Amygdala (tissue), 56 donors: Measurements from ENCODE around the gene MACROD2.
"Not testable (repeated sequence)": the region's sequence is repeated elsewhere in the genome, so short reads cannot be mapped to it uniquely, and the experiment has no call there.

ENCODE experiments used
- DNase-seq, 56 donors: peaks; one replicate each; lab custom pipeline; 2025; lab: John Stamatoyannopoulos, UW

The MACROD2 gene

DNA sequence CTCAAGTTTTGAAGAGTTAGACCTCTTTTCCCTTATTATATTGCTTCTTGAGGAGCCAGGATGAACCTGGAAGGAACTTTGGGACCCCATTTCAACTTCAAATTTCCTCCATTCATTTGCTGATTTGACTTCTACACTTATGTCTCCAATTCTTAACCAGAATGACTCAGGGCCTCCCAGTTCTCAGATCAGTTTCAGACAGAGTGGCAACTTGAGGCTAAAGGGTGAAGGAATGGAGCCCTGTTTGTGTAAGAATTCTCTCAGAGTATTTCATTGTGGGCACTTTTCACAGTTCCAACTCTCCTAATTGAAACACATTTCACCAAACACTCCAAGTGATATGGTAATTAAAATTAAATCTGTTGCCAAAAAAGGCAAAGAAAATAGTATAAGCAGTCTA is 451.1 kb downstream of the MACROD2 start:
- no peak for DNase-seq

DNA sequence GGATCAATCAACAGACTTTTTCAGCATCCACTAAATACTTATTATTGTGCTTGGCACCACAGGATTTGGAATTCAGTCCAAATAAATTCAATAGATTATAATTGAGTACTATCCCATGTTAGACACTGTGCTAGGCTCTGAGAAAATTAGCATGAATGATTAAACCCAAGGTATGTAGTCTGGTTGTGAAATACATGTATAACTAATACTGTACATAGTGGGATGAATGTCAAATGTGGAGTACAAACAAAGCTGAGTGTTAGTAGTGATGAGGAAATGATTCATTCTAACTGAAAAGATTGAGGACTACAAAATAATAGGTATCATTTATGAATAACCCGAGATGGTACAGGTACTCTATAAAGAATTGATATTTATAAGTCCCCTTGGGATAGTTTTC is 454.0 kb downstream of the MACROD2 start:
- no peak for DNase-seq

DNA sequence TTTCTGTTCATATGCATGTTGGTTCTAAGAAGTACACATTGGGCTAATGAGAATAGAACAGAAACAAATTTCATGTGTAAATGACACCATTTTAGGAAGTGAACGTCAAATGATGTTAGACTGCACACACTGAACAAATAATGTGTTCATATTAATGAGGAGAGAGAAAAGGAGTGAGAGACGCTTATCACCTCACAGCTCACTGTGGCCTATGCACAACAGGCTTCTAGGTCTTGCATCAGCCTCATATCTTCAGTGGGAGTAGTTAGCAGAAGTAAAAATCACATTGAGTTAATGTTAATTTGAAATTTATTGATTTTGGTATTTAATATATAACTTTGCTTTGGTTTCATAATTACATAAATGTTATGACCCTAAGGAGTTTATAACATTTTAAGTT is 454.9 kb downstream of the MACROD2 start:
- no peak for DNase-seq

DNA sequence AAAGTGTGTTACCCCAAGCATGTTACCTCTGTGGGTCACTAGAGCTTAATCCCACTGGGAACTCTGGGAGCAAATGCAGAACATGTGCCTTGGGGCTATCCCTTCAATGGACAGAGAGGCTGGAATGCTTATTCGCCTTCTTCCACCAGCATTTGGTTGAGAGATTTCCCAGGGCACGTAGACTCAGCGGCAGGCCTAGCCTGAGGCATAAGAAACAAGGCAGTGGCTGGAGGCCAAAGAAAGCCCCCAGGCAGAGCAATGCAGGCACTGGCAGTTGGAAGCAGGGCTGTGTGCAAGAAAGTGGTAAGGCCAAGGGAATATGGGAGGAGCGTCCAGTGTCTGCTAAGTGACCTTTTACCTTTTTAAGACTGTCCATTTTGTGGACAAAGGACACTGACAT is 456.1 kb downstream of the MACROD2 start:
- no peak for DNase-seq

DNA sequence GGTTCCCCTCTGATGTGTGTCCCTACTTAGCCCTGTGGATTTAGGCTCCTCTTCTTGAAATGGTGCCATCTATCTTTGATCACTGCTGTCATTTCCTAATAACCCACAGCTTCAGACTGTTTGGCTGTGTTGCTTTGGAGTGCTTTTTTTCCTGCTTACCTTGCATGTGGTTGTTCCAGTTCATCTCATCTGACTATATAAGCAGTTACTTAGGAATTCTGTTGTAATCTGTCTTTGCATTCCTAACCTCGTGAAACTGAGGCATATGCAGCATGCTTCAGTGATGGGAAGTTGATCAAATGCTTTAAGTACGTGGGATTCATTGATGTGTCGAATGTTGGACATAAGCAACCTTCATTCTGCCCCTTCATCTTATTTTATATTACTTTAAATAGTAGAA is 457.9 kb downstream of the MACROD2 start:
- DNase-seq, result no peak

DNA sequence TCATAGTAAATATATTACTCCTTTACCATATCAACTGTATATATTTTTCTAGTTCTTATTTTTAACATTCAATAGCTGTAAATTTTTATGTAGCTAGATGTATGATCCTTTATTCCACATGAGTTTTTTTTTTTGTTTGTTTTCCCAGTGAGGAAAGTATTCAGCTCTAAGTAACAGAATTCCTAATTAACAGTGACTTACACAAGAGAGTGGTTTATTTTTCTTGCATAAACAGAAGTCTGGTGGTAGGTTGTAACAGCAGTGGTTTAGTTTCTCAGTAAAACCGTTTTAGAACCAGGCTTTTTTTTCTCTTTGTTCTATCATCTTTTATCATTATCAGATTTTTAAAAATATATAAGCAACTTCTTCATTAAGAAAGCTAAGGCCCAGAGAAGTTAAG is 459.0 kb downstream of the MACROD2 start:
- no peak for DNase-seq

DNA sequence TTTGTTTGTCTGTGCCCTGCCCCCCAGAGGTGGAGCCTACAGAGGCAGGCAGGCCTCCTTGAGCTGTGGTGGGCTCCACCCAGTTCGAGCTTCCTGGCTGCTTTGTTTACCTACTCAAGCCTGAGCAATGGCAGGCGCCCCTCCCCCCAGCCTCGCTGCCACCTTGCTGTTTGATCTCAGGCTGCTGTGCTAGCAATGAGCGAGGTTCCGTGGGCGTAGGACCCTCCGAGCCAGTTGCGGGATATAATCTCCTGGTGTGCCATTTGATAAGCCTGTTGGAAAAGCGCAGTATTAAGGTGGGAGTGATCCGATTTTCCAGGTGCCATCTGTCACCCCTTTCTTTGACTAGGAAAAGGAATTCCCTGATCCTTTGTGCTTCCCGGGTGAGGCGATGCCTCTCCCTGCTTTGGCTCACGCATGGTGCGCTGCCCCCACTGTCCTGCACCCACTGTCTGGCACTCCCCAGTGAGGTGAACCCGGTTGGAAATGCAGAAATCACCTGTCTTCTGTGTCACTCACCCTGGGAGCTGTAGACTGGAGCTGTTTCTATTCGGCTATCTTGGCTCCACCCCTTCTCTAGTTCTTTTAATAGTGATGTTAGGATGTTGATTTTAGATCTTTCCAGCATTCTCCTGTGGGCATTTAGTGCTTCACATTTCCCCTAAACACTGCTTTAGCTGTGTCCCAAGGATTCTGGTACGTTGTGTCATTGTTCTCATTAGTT is 471.9 kb downstream of the MACROD2 start:
- DNase-seq, result not testable (repeated sequence)

DNA sequence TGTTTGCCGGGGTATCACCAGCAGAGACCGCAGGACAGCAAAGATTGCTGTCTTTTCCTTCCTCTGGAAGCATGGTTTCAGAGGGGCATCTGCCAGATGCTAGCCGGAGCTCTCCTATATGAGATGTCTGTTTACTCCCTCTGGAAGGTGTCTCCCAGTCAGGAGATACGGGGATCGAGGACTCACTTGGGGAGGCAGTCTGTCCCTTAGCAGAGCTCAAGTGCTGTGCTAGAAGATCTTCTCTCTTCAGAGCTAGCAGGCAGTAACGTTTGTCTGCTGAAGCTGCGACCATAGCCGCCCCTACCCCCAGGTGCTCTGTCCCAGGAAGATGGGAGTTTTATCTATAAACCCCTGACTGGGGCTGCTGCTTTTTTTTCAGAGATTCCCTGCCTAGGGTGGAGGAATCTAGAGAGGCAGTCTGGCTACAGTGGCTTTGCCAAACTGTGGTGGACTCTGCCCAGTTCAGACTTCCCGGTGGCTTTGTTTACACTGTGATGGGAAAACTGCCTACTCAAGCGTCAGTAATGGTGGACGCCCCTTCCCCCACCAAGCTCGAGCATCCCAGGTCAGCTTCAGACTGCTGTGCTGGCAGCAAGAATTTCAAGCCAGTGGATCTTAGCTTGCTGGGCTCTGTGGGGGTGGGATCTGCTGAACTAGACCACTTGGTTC is 475.0 kb downstream of the MACROD2 start:
- peak in 3 of 56 donors; percentile 4 to 11 (median 9) for DNase-seq

DNA sequence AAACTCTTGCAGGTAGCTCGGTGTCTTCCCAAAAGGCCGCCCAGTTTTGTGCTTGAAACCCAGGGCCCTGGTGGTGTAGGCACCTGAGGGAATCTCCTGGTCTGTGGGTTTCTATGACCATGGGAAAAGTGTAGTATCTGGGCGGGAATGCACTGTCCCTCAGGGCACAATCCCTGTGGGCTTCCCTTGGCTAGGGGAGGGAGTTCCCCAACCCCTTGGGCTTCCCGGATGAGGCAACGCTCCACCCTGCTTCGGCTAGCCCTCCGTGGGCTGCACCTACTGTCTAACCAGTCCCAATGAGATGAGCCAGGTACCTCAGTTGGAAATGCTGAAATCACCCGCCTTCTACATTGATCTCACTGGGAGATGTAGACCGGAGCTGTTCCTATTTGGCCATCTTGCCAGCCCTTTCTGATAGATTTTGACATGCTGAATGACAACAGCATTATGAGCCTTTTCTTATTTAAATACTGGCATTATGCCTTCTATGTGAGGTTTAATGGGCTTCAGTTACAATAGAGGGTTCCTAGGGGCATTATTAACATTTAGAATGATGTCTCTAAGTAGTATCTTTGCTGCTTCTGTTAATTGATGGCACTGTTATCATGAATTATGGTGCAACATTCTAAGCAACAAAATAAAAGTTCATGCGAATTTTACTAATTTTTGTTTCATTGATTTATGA is 475.8 kb downstream of the MACROD2 start:
- DNase-seq, result no peak

DNA sequence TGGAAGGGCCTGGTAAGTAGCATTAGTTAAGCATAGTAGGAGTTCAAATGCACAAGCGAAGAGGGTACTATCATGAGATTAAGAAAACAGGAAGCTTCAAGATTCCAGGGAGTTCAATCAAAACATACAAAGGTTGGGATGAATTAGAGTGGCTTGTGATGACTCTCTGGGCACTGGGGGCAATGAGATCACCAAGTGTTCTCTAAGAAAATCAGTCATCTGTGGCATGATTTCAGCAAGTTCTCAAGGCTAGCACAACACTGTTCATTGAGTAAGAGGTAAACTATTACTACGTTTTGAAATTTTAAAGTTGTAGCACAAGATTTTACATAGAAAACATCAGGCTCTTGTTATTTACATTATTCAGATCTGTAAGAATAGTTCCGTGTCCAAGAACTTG is 481.8 kb downstream of the MACROD2 start:
- DNase-seq, result no peak

DNA sequence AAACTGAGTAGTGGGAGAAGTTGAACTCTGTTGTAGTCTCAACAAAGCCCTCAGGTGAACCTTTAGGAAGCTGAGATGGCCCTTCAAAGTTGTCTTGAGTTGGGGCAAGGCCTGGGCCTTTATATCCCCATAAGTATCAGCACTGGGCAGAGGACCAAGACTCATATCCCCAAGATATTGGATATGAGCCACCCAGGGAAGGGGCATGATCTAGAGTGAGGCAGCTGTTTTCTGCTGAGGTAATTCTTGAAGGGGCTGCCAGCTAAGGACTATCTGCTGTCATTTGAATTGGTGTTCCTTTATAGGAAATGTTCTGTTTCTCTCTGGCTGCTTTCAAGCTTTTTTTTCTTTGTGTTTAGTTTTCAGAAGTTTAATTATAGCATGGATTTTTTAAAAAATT is 482.8 kb downstream of the MACROD2 start:
- no peak for DNase-seq

DNA sequence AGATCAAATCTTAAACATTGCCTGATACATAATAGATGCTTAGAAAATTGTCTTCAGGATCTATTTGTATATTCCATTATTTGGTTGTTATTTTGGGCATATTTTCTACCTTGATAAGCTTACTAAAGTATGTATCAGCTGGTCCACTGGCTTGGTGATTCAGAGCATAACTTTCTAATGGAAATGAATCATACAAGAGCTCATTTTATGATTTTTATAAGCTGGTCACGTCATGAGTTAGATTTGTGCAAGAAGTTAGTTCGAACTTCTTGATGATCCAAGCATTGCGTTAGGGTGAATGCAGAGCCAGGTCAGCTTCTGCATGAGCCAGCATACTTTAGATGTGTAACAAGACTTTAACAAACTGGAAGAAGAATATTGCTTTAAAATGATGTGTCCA is 486.5 kb downstream of the MACROD2 start:
- no peak for DNase-seq

DNA sequence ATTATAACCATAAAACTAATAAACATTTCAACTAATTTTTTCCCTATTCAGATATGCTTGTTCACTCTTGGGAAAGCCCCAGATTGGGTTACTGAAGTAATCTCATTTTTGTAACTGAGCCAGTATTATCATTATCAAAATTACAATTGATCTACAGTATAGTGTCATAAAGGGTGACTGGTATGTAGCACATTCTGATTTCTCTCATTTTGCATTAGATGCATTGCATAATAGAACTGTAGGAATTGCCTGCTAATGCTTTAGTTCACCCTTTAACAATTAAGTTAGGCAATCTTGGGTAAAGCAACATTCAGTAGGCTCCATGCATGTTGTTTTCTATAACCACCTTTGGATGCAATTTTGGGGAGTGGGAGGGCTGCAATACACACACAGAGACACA is 492.9 kb downstream of the MACROD2 start:
- no peak for DNase-seq

DNA sequence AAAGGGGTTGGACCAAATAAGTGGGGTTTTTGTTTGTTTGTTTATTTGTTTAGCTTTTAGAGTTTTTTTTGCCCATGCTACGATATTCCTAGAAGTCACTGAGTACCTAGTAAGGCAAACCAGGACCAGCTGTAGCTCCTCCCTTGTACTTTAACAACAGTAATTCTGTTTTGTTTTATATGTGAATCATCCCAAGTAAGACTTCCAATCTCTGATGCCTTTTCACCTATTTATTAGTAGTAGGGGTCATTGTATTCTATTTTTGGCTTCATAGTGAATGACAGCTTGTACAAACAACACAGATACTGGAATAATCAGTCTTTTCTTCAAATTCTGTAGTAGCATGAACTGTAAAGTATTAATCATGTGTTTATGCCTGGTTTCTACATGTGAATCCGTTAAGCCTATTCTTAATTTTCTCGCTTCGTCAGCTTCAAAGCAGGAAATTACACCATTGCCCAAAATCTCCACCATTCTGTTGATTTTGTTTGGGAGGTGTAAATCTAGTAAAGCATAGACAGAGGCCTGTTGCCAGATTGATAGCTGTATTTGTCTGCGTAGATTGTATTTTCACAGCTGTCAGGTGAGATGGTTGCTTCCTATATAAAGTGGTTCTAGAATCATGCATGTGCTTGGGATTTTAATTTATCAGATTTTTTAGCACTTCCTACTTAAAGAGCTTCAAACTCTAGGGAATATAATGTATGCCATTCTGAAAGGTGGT is 493.6 kb downstream of the MACROD2 start:
- DNase-seq, result no peak

DNA sequence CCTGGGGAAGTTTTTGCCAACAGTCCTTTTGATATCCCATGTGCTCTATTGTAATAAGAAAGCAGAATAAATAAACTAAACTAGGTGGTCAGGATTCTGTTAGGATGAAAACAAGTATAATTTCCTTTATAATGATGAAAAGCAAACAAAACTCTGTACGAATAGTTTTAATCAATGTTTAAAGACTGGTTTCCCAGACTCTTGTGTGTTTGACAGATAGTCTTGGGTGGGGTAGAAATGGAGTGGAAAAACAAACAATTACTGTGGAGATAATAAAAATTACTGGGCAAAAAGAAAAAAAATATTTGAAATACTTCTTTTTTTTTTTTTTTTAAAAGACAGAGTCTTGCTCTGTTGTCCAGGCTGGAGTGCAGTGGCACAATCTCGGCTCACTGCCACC is 494.2 kb downstream of the MACROD2 start:
- DNase-seq, result no peak

DNA sequence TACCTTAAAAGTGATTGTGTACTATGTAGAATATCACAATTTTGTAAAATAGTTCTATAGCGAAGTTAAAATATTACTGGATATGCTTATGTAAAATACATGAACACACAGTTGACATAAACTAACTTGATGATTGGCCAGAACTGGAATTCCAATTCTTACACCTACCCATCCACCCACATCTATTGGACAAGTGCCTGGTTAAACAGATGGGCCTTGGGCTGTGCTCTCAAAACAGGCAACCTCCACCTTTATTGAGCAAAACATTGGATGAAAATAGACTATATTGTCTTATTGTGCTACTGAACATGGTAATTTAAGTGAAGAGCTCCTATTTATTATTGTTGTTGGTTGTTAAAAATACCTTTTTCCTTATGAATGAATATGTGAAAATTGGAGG is 496.1 kb downstream of the MACROD2 start:
- peak in 2 of 56 donors; percentile 10 to 19 for DNase-seq

DNA sequence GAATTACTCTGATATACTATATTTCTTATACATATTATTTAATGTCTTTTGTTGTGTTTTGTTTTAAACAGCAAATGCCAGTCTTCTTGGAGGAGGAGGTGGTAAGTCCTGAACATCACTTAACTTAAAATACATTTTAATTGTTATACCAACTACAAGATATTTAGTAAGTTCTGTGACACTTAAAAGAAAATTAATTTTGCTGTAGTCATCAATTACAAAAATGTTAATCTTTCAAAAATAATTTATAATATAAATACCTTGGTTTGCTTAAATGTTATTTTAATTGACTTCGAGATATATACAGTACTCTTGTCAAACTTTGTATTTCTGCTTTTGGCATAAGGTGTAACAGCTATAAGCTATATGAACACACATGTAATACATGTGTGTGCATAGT is 498.1 kb downstream of the MACROD2 start:
- DNase-seq, result no peak

DNA sequence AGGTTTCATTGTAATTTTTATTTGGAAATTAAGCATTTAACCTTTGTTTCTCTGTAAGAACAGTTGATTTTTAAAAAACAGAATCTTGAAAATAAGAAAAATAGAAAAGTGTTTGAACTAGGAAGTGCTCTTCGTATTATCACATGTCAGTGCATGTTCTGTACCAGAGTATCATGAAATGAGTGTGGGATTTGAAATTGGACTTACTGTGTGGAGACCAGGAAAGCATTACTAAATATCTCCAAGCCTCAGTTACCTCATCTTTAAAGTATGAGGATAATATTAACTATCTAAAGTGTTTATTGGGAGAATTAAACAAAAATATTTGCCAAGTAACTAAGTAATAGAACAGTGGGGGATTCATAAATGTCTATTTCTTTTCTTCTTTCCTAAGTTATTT is 499.0 kb downstream of the MACROD2 start:
- no peak for DNase-seq

DNA sequence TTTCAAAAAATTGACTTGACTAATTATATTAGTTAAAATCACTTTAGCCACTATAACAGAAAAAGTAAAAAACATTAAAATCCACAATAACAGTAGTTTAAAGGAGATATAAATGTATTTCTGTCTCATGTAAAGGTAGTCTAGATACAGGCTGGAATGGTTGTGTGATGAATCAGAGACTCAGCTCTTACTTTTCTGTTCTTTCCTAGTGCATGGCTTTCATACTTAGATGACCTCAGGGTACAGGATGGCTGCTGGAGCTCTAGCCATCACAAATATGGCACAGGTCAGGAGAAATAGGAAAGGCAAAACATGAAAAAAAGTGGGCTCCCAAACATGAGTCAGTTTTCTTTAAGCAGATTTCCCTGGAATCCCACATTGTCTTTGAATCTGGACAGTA is 499.8 kb downstream of the MACROD2 start:
- no peak for DNase-seq

DNA sequence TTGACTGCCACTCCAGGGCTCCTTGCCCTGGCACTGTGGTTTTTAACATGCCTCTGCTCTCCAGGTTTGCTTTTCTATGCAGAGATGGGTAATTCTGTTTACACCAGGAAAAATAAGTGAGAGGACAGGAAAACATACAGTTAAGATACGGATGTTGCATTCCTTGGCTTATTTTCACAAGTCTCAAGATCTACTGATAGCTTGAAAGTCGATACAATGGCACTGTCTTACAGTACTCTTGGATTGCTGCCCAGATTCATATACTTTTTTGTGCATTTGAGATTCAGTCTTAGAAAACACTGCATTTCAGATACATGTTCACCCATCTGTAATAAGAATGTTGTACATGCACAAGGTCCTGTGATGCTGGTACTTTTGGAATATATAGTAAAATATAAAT is 501.7 kb downstream of the MACROD2 start:
- no peak for DNase-seq

DNA sequence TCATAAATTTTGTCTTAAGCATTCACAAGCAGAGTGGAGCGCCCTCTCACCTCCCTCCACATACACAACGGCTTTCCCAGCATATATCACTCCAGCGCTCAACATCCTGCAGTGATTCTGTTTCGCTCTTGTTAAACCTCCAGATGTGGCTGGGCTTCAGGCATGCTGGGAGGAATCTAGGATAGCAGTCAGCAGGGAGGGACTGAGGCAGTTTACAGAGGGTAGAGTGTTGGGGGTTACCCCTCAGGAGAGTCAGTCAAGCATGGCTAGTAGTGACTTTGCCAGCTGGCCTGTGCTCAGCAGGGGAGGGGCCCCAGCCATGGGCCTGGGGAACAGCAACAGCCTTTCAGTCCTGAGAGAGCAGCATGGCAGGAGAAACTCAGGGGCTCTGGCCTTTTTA is 503.5 kb downstream of the MACROD2 start:
- peak in 5 of 56 donors; percentile 3 to 14 (median 8) for DNase-seq
